ENCODE data around the gene MAGI2. TPM values are rescaled to one million over a fixed set of nuclear protein-coding genes. Genes with fewer than 3 reads are reported as not detected.

MAGI2 gene
- total and polyA plus RNA-seq, 2 of the 13 experiments (the other 11 are each of a cell fraction or from before 2014, with no cell fraction given): 1.5 to 3.8 TPM

- TF ChIP-seq MIER2 (CRISPR knock-in tag; IDR thresholded peaks at IDR 0.05) (no peak), SNAPC5 (CRISPR knock-in tag; IDR thresholded peaks at IDR 0.05; ENCODE audit: borderline replicate concordance) (no peak), FOXA3 (CRISPR knock-in tag; IDR thresholded peaks at IDR 0.05) (no peak), CTCF (CRISPR knock-in tag; IDR thresholded peaks at IDR 0.05) (no peak), ZNF383 (CRISPR knock-in tag; IDR thresholded peaks at IDR 0.05; ENCODE audit: borderline replicate concordance) (no peak), ZIK1 (CRISPR knock-in tag; IDR thresholded peaks at IDR 0.05; ENCODE audit: borderline replicate concordance, low read depth) (no peak), KLF6 (CRISPR knock-in tag; IDR thresholded peaks at IDR 0.05) (no peak), HOXA7 (CRISPR knock-in tag; IDR thresholded peaks at IDR 0.05) (no peak)
These were observed 232.3 kb downstream of the MAGI2 start (continued) for GRCh38 chr7:79221211-79221610.

GRCh38 chr7:79217976-79218626 is 235.4 kb downstream of the MAGI2 start:
- H3K36me3 ChIP-seq (replicated peaks in 1 of 2; ENCODE audit: control insufficient read depth in 1 of 2, insufficient read depth in 2 of 2, low read length in 2 of 2): no peaks in the 10 kb centered on the region
- H3K79me2 ChIP-seq (ENCODE audit: insufficient read depth, low read length): no peaks in the 10 kb centered on the region
- no TSS peak for BruUV-seq (replicated peaks)
- no peaks in the 10 kb centered on the region for H4K20me1 ChIP-seq (ENCODE audit: insufficient read depth, low read length)
- ATAC-seq: peak; percentile 94
- POLR2A ChIA-PET: no interaction called here
- DNase-seq (ENCODE audit: low spot score): peak; percentile 37
- H3K4me1 ChIP-seq (ENCODE audit: insufficient read depth, low read length): peaks cover 34% of the 10 kb centered on the region
- H3K27me3 ChIP-seq (ENCODE audit: control insufficient read depth in 1 of 2, insufficient read depth in 2 of 2, low read length in 2 of 2): no peaks in the 10 kb centered on the region
- peak overlapping the region; percentile 73 for H3K27ac ChIP-seq (ENCODE audit: extremely low read length, insufficient read depth, low read length)
- CTCF ChIA-PET (ENCODE audit: low intra/inter-chr PET ratio, low total read pairs): no interaction called here
- no peak overlapping the region for H2AFZ ChIP-seq (ENCODE audit: low read length)
- H3K9me3 ChIP-seq (ENCODE audit: low read length): no peaks in the 10 kb centered on the region
- peak overlapping the region; percentile 22; the same call in 1 of the 2 replicates for H3K9ac ChIP-seq (ENCODE audit: insufficient read depth, low read depth, low read length)
- intact Hi-C loops (cut with micrococcal nuclease; ENCODE audit: unreplicated experiment): no loop called here
- no peak for FAIRE-seq
- WGBS (ENCODE audit: low lambda C conversion rate): 5% methylated on average over 5 of the region's 5 CpGs
- peak overlapping the region; percentile 12 to 48 (median 26); a peak in 3 of 6 replicates for H3K4me3 ChIP-seq (replicated peaks in 1 of 3; ENCODE audit: insufficient read depth in 1 of 3, low read depth in 2 of 3, low read length in 3 of 3)
- H3K4me2 ChIP-seq (ENCODE audit: low read depth, low read length): peak overlapping the region; percentile 55
- in situ Hi-C loops (cut with HindIII; ENCODE audit: extremely low pct_ligation_motif_present, low pct_unique_long_range_greater_than_20kb): no loop called here
- TF ChIP-seq HOXA7 (CRISPR knock-in tag; IDR thresholded peaks at IDR 0.05): no peak
- TF ChIP-seq ZNF547 (CRISPR knock-in tag; IDR thresholded peaks at IDR 0.05): no peak
- TF ChIP-seq RBFOX2 (IDR thresholded peaks at IDR 0.05; ENCODE audit: low read depth, low read length): no peak
- no peak for TF ChIP-seq AGO1 (IDR thresholded peaks at IDR 0.05; ENCODE audit: low read depth, low read length, poor library complexity, severe bottlenecking)
- no peak for TF ChIP-seq HES4 (CRISPR knock-in tag; IDR thresholded peaks at IDR 0.05; ENCODE audit: borderline replicate concordance)
- no peak for TF ChIP-seq ZSCAN21 (CRISPR knock-in tag; IDR thresholded peaks at IDR 0.05; ENCODE audit: borderline replicate concordance)
- no peak for TF ChIP-seq KAT8 (CRISPR knock-in tag; IDR thresholded peaks at IDR 0.05)
- no peak for TF ChIP-seq TBX3 (IDR thresholded peaks at IDR 0.05; ENCODE audit: borderline replicate concordance)
- TF ChIP-seq ISX (CRISPR knock-in tag; conservative IDR thresholded peaks at IDR 0.05): no peak
- 0 out of 4 replicates have a peak, but pooled peaks of 1 of the 2 experiments have one; percentile 2 for TF ChIP-seq EP300 (IDR thresholded peaks at IDR 0.05; ENCODE audit: low read depth in 2 of 2, low read length in 2 of 2)
- TF ChIP-seq EP300 (CRISPR knock-in tag; IDR thresholded peaks at IDR 0.05; ENCODE audit: borderline replicate concordance): no peak
- TF ChIP-seq ZNF549 (CRISPR knock-in tag; IDR thresholded peaks at IDR 0.05): no peak
- no peak for TF ChIP-seq ZSCAN9 (CRISPR knock-in tag; IDR thresholded peaks at IDR 0.05; ENCODE audit: borderline replicate concordance)
- no peak for TF ChIP-seq HDAC6 (IDR thresholded peaks at IDR 0.05; ENCODE audit: low read depth, low read length)
- TF ChIP-seq TEF (CRISPR knock-in tag; IDR thresholded peaks at IDR 0.05): 0 out of 2 replicates have a peak, but pooled peaks have one; percentile 42
- TF ChIP-seq ZNF543 (CRISPR knock-in tag; IDR thresholded peaks at IDR 0.05): no peak
